SK-N-MC (cell line): ENCODE measurements around the gene CFAP45.

Experiments
- DNase-seq: peaks from one replicate; pipeline ENCODE4 v3.0.0-alpha.2; 2011; ENCODE audit warnings: low read depth, low spot score
- H3K27ac ChIP-seq: fragments of 200-600 bp; sonication (generic); 2 replicates; pipeline ENCODE4 v1.5.1; 2016; ENCODE audit warnings: mixed run types
- H3K36me3 ChIP-seq: fragments of 200-600 bp; sonication (generic); 2 replicates; pipeline ENCODE4 v1.6.1; 2017; ENCODE audit warnings: antibody characterized with exemption, low read length, mixed read lengths; ENCODE audit not compliant: insufficient read depth
- H3K4me3 ChIP-seq: fragments of 200-600 bp; sonication (generic); 2 replicates; pipeline ENCODE4 v1.5.1; 2016
- H3K9ac ChIP-seq: fragments of 200-600 bp; sonication (generic); 2 replicates; pipeline ENCODE4 v1.8.0; 2017; ENCODE audit warnings: mixed run types, mixed read lengths; ENCODE audit not compliant: insufficient read length
- H3K9me3 ChIP-seq: fragments of 200-600 bp; sonication (generic); 2 replicates; pipeline ENCODE4 v1.6.1; 2017; ENCODE audit warnings: low read depth, mild to moderate bottlenecking, antibody characterized with exemption, low read length, moderate library complexity, mixed read lengths
- EZH2 ChIP-seq: fragments of 200-600 bp; sonication (generic); IDR thresholded peaks from one replicate; pipeline ENCODE4 v1.6.1; 2017; ENCODE audit warnings: antibody characterized with exemption
- FOXP2 ChIP-seq: optimal IDR thresholded peaks from 2 replicates; pipeline ENCODE3; 2011; ENCODE audit warnings: mild to moderate bottlenecking, moderate library complexity; ENCODE audit not compliant: insufficient read depth; ENCODE audit errors: extremely low read length, control extremely low read depth
- POLR2AphosphoS5 ChIP-seq: IDR thresholded peaks from 2 replicates; pipeline ENCODE4 v1.6.1; 2012; ENCODE audit warnings: mild to moderate bottlenecking, low read depth, low read length, borderline replicate concordance

The CFAP45 gene

GRCh38 chr1:159849626-159850366 is 50.2 kb downstream of the CFAP45 start:
- no peak overlapping the region for H3K9ac ChIP-seq
- H3K27ac ChIP-seq, result no peak overlapping the region
- DNase-seq, result no peak
- TF ChIP-seq POLR2AphosphoS5, result no peak
- TF ChIP-seq EZH2, result no peak
- no peak for TF ChIP-seq FOXP2
- no peak overlapping the region for H3K4me3 ChIP-seq
- H3K36me3 ChIP-seq, result no peaks in the 10 kb centered on the region
- no peaks in the 10 kb centered on the region for H3K9me3 ChIP-seq

DNA sequence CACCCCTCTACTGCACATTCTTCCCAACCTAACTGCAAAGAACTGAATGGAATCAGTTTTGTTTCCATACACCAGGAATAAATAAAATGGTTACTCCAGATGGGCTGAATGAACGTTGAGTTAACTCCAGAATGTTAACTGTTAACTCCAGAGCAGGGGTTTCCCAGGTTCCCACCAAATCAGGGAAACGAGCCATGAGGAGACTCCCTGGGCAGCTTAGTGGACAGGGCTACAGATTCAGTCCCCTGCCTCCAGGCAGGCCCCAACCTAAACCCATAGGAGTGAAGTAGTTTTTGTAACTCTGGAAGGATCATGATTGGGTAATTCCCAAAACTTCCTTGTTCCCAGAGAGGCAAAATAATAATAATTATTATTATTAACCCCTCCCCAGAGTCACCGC is 51.6 kb downstream of the CFAP45 start:
- DNase-seq, result no peak

GRCh38 chr1:159847231-159847630 is 52.7 kb downstream of the CFAP45 start:
- no peak for DNase-seq
- Histone ChIP-seq H3K9ac (no peak overlapping the region), H3K4me3 (no peak overlapping the region), H3K36me3 (no peaks in the 10 kb centered on the region), H3K9me3 (no peaks in the 10 kb centered on the region), H3K27ac (no peak overlapping the region)
- TF ChIP-seq EZH2 (no peak), FOXP2 (no peak), POLR2AphosphoS5 (no peak)

More for the DNA sequence above, 51.6 kb downstream of the CFAP45 start:
- Histone ChIP-seq H3K36me3 (no peaks in the 10 kb centered on the region), H3K27ac (no peak overlapping the region), H3K9ac (no peak overlapping the region), H3K4me3 (no peak overlapping the region), H3K9me3 (no peaks in the 10 kb centered on the region)
- TF ChIP-seq EZH2 (no peak), POLR2AphosphoS5 (no peak), FOXP2 (no peak)

DNA sequence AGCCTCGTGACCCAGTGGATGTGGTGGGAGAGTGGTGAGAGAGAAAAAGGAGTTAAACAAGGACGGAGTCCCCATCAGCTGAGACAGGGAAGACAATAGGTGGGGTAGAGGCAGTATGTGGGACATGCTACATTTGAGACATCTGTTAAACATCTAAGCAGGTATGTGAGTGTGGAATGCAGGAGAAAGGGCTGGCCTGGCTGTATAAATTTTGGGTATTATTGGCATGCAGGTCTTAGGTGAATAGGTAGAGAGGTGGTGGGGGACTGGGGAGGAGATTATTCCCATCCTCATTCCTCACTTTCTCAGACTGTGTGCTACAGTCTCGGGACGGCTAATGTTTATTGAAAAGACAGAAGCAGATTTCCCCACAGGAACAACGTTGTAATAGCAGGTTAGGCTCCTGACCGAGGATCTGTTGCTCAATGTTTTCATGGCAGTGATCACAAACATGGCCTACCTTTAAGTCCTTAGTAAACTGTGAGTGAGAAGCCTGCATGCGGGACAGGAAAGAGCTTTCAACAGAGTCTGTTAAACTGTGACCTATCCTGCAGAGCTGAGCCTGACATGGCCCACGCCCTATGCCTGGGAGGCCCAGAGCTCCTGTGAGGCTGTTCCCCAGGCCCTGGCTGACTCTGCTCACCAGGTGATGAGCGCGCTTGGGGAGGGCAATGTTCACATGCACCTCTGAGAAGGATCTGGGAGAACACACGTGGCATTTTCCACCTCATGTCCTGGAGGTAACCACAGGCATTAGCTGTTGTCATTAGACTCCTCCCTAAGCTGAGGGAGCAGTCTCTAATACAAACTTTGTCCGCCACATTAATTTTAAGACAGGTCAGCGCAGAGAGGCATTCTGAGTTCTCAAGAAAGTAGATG is 54.0 kb downstream of the CFAP45 start:
- DNase-seq, result no peak
- Histone ChIP-seq H3K9me3 (no peaks in the 10 kb centered on the region), H3K36me3 (no peaks in the 10 kb centered on the region), H3K27ac (no peak overlapping the region), H3K9ac (no peak overlapping the region), H3K4me3 (no peak overlapping the region)
- TF ChIP-seq POLR2AphosphoS5 (no peak), FOXP2 (no peak), EZH2 (no peak)

DNA sequence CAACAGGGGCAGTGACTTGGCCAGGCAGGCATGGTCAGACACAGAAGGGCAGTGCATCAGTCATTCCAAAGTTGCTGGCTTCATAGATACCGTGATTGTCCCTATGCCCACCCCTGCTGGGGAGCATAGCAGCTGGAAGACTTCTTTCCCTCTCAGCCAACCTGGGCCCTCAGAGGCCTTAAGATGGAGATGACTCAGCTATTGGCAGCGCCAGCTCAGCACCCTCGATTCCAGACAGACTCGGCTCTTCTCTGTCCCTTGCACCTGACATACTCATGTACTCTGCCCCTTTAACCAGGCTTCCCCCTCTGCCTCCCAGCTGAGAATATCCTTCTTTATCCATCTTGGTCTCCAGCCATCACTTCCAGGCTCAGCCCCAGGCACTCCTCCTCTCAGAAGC is 56.5 kb downstream of the CFAP45 start:
- Histone ChIP-seq H3K27ac (no peak overlapping the region), H3K9me3 (no peaks in the 10 kb centered on the region), H3K4me3 (no peak overlapping the region), H3K36me3 (no peaks in the 10 kb centered on the region), H3K9ac (no peak overlapping the region)
- TF ChIP-seq POLR2AphosphoS5, result no peak
- TF ChIP-seq FOXP2, result no peak
- no peak for DNase-seq

DNA sequence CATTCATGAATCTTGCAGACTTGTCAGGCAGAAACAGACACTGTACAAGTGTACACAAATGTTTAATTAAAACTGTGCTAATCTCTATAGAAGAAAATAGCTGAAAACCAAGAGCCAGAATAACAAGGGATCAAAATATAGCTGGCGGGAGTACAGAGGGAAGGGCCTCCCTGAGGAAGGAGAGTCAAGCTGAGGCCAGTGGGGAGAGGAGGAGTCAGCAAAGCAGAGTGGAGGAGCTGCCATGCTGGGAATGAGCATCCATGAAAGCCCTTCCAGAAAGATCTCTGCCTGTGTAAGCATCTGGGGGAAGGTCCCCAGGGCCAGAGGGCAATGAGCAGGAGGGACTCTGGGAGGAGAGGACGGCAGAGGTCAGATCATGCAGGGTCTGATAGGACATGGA is 58.2 kb downstream of the CFAP45 start:
- no peak overlapping the region for H3K4me3 ChIP-seq
- H3K9me3 ChIP-seq, result no peaks in the 10 kb centered on the region
- no peaks in the 10 kb centered on the region for H3K36me3 ChIP-seq
- DNase-seq, result no peak
- no peak overlapping the region for H3K9ac ChIP-seq
- no peak overlapping the region for H3K27ac ChIP-seq
- TF ChIP-seq FOXP2, result no peak
- no peak for TF ChIP-seq EZH2
- no peak for TF ChIP-seq POLR2AphosphoS5

GRCh38 chr1:159839116-159839849 is 60.7 kb downstream of the CFAP45 start:
- no peaks in the 10 kb centered on the region for H3K36me3 ChIP-seq
- H3K9me3 ChIP-seq, result no peaks in the 10 kb centered on the region
- DNase-seq, result no peak
- H3K9ac ChIP-seq, result no peak overlapping the region
- TF ChIP-seq POLR2AphosphoS5, result no peak
- TF ChIP-seq FOXP2, result no peak
- TF ChIP-seq EZH2, result no peak
- no peak overlapping the region for H3K4me3 ChIP-seq
- no peak overlapping the region for H3K27ac ChIP-seq

DNA sequence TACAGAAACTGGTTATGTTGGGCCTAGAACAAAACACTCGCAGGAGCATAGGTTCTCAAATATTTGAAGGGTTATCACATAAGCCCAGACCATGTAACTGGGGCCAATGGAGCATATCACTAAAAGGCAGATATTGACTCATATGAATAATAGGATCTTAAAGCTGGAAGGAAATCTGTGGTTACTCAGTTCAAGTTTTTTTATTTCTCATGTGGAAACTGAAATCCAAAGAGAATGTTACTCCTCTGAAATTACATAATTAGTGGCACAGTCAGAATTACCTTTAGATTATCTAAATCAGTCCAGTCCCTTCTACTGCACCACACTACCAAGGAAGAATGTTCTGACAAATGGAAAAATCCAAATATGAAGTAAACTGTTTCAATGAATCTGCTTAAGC is 61.2 kb downstream of the CFAP45 start:
- Histone ChIP-seq H3K36me3 (no peaks in the 10 kb centered on the region), H3K9me3 (no peaks in the 10 kb centered on the region), H3K27ac (no peak overlapping the region), H3K9ac (no peak overlapping the region), H3K4me3 (no peak overlapping the region)
- no peak for DNase-seq
- TF ChIP-seq POLR2AphosphoS5 (no peak), FOXP2 (no peak), EZH2 (no peak)

- no peak overlapping the region for H3K4me3 ChIP-seq
- TF ChIP-seq FOXP2 (no peak), POLR2AphosphoS5 (no peak), EZH2 (no peak)
- no peak for DNase-seq
- H3K9me3 ChIP-seq, result no peaks in the 10 kb centered on the region
- no peaks in the 10 kb centered on the region for H3K36me3 ChIP-seq
- H3K27ac ChIP-seq, result no peak overlapping the region
- no peak overlapping the region for H3K9ac ChIP-seq
These were observed 64.0 kb downstream of the CFAP45 start for GRCh38 chr1:159835862-159836525.
